ENCODE data around the gene SLC22A17.

DNA sequence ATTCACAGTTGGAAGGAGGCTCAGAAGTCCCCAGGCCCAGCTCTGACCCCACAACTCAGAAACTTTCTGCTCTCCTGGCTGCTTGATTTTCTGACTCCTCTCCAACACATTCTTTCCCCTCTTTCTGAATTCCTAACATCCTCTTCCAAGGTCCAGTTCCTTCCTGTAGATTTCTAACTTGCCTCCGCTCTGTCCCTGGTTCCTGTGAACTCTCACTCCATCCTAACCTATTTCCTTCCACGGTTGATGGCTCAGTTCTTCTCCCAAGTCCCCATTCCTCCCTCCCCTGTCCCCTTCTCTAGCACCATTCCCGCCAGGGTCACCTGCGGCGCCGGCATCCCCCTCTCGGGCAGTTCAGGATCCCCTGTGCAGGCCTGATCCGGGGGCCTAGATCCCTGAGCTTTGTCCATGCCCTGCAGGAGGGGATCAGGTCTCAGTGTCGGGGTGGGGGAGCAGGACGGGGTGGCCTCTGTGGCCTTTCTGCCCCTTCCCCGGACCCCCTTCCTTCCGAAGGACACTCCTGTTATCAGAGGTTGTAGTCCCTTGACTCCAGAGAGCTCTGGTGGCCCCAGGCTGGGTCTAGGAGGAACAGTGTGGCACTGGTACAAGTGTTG is 6.0 kb upstream of the SLC22A17 start:
- TF ChIP-seq EZH2 (IDR thresholded peaks at IDR 0.05; ENCODE audit: borderline replicate concordance, insufficient read depth, low read length, poor library complexity, severe bottlenecking) (no peak), CTCF (IDR thresholded peaks at IDR 0.05; ENCODE audit: poor library complexity, severe bottlenecking) (no peak), POLR2AphosphoS5 (IDR thresholded peaks at IDR 0.05) (no peak), RAD21 (conservative IDR thresholded peaks at IDR 0.05) (no peak)
